Measurements from ENCODE around the gene NDC1. TPM values are rescaled to one million over a fixed set of nuclear protein-coding genes. Genes with fewer than 3 reads are reported as not detected.

NDC1 gene
- total and polyA plus RNA-seq, 2 donors (not counting 3 experiments of a cell fraction or from before 2014, with no cell fraction given) = 23.2 to 29.2 TPM

- no peaks in the 10 kb centered on the region for H3K27me3 ChIP-seq (ENCODE audit: control insufficient read depth in 2 of 2, insufficient read depth in 2 of 2, low read length in 2 of 2)
- H2AFZ ChIP-seq (ENCODE audit: low read depth, low read length) = no peak overlapping the region
- H3K4me1 ChIP-seq (ENCODE audit: control insufficient read depth, extremely low read depth, insufficient read depth, low read length) = no peaks in the 10 kb centered on the region
- no peaks in the 10 kb centered on the region for H3K9me3 ChIP-seq (replicated peaks; ENCODE audit: control insufficient read depth, insufficient read depth, low read length)
- H3K4me3 ChIP-seq (replicated peaks in 1 of 3; ENCODE audit: insufficient read depth in 1 of 3, low read depth in 1 of 3, low read length in 3 of 3) = no peak overlapping the region
- H4K20me1 ChIP-seq (replicated peaks; ENCODE audit: control insufficient read depth, extremely low read depth, insufficient read depth, low read length) = no peaks in the 10 kb centered on the region
- dilution Hi-C loops (cut with MboI; ENCODE audit: extremely low pct_ligation_motif_present, low sequenced_read_pairs) (no loop called here), intact Hi-C loops (cut with micrococcal nuclease) (no loop called here)
- FAIRE-seq (no peak), DNase-seq (ENCODE audit: low read depth, low spot score) (no peak)
- H3K79me2 ChIP-seq (ENCODE audit: control insufficient read depth, insufficient read depth, low read length) = no peaks in the 10 kb centered on the region
- TF ChIP-seq MAX (IDR thresholded peaks at IDR 0.05; ENCODE audit: insufficient read depth, insufficient read length) (no peak), JUN (IDR thresholded peaks at IDR 0.05; ENCODE audit: borderline replicate concordance, insufficient read depth, insufficient read length, low read depth) (no peak), CTCF (IDR thresholded peaks at IDR 0.05; ENCODE audit: extremely low read depth in 1 of 2, insufficient read depth in 1 of 2, low read depth in 1 of 2, low read length in 2 of 2) (no peak), MYC (IDR thresholded peaks at IDR 0.05; ENCODE audit: low read depth, low read length) (no peak), POLR2AphosphoS5 (IDR thresholded peaks at IDR 0.05; ENCODE audit: insufficient read depth, low read depth, low read length) (no peak), GATA2 (IDR thresholded peaks at IDR 0.05; ENCODE audit: insufficient read depth, insufficient read length, low read depth, low read length) (no peak), FOS (IDR thresholded peaks at IDR 0.05; ENCODE audit: borderline replicate concordance, insufficient read depth, low read length) (no peak), EZH2 (IDR thresholded peaks at IDR 0.05; ENCODE audit: borderline replicate concordance, low read depth, low read length, severe bottlenecking) (no peak), POLR2A (IDR thresholded peaks at IDR 0.05; ENCODE audit: low read depth, low read length) (no peak)
- CTCF ChIA-PET = interaction anchor here (0.6 to 3.8 kb wide), 5 partner anchors 10 to 579 kb away, joined by 3 to 27 read pairs (median 3); no protein-coding TSS in a partner anchor
- POLR2A ChIA-PET = no interaction called here
- H3K27ac ChIP-seq (ENCODE audit: insufficient read depth, low read depth, low read length) = no peak overlapping the region
- no peaks in the 10 kb centered on the region for H3K9me1 ChIP-seq (replicated peaks; ENCODE audit: control insufficient read depth, extremely low read depth, insufficient read depth, low read length)
- H3K9ac ChIP-seq (replicated peaks; ENCODE audit: extremely low read depth, insufficient read depth, low read length) = no peak overlapping the region
- BruUV-seq (replicated peaks) = no TSS peak
- H3K4me2 ChIP-seq (ENCODE audit: insufficient read depth, low read length) = no peak overlapping the region
- H3K36me3 ChIP-seq (ENCODE audit: control insufficient read depth in 2 of 2, extremely low read depth in 1 of 2, insufficient read depth in 2 of 2, low read length in 2 of 2) = peaks cover 0 to 3% of the 10 kb centered on the region in 2 experiments
Observed at GRCh38 chr1:53850082-53850673, 12.1 kb upstream of the NDC1 start.

All from endothelial cell of umbilical vein (primary cell).